GM18858 (cell line): ENCODE data around the gene ZNF334.

ENCODE experiments used
- ATAC-seq: cut with Tn5 transposase; IDR thresholded peaks from one replicate; pipeline ENCODE4 v1.9.1; 2021; ENCODE audit not compliant: unreplicated experiment

The ZNF334 gene

DNA sequence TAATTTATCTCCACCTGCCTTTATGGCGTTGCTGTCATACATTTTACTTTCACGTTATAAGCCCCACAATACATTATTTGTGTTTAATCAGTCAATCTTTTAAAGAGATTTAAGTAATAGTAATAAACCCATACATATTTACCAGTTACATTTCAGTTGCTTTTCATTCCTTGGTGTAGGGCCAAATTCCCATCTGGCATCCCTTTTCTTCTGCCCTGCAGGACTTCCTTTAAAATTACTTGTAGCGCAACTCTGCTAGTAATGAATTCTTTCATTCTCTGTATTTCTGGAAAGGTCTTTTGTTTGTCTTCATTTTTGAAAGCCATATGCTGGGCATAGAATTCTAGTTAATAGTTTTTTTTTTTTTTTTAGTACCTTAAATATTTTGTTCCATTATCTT, 24.9 kb downstream of the ZNF334 start:
- no peak for ATAC-seq

DNA sequence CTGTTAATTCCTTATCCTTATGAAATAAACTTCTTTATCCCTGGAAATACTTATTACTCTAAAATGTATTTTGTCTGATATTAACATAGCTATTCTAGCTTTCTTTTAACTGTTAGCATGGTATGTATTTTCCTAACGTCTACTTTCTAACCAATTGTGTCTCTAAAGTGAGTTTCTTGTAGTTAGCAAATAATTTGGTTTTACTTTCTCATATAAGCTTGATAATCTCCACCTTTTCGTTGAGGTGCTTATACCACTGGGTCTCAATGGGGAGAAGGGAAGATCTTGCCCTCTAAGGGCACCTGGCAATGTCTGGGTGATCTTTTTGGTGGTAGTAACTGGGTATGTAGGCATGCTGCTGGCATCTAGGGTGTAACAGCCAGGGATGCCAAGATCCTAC, 25.7 kb downstream of the ZNF334 start:
- ATAC-seq: no peak

DNA sequence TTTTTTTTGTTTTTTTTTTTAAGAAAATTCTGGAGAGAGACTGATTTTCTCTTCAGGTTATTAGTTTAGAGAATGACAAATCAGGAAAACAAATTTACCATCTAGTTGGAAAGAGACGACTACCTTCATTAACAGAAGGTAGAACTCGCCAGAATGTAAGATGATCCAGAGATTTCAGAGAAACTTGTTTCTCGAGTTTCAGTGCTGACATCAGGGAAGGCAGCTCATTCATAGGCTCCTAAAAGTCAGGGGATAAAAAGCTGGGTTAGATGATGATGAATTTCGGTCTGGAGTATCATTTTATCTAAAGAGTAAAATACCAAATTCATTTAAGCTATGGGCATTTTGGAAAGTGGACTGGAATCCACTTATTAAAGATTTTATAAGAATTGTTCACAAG, 27.9 kb downstream of the ZNF334 start:
- no peak for ATAC-seq

DNA sequence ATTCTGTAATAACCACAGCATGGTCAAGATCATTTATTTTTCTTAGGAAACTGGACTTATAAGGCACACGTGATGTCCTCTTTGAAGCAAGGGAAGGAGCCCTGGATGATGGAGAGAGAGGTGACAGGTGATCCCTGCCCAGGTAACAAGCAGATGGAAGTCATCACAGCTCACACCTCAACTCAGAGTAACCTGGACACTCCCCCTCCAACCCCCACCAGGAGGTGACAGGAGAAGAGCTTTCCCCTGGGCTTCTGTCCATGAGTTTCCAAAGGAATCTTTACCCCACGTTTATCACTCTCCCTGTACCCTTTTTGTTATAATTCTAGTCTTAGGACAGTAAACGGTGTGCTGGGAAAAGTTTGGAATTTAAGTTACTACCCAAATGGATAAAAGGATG, 28.4 kb downstream of the ZNF334 start:
- ATAC-seq: no peak

DNA sequence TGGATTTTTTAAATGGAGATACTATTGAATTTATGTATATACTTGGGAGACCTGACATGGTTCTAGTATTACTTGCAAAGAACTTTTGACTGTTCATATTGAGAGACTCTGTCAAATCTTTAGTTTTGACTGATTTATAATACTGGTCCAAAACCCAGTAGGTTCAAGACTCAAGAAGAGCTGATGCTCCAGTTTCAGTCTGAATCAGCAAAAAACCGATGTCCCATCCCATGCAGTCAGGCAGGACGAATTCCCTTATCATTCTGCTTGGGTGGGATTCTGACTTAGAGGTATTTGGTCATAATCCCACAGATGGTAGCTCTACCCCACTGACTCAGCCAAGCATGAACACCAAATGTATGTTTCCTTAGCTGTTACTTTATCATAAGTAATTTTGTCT, 29.5 kb downstream of the ZNF334 start:
- ATAC-seq: no peak

DNA sequence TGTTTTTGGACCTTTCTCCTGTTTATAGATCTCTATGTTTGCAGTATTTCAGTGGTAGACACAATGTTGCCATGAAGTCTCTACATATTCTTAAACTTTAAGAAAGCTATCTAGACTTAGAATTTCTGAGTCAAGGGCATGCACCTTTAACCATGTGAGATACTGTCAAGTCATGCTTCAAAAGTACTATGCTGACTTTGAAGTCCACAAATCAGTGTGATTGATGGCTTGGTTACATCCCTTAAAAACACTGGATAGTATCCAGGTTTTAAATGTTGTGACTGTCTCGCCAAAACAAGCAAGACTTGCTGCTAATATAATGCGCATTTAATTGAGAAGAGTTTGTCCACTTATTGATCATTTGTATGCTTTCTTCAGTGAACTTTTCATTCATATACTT, 30.5 kb downstream of the ZNF334 start:
- no peak for ATAC-seq

DNA sequence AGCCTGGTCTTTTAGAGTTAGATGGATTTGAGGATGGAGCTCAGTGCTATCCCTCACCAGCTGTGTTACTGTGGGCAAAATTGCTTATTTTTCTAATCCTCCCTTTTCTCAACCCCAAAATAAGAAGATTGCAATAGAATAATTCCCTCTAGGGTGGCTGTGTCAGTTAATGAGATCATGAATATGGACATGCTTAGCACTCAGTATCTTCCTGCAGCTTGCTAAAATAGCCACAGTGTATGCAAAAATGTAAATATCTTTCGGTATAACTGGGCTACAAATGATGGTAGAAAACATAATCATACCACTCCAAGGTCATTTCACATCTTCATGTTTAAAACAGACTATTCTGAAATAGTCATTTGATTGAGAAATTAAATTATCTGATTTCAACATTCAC, 35.7 kb downstream of the ZNF334 start:
- no peak for ATAC-seq

DNA sequence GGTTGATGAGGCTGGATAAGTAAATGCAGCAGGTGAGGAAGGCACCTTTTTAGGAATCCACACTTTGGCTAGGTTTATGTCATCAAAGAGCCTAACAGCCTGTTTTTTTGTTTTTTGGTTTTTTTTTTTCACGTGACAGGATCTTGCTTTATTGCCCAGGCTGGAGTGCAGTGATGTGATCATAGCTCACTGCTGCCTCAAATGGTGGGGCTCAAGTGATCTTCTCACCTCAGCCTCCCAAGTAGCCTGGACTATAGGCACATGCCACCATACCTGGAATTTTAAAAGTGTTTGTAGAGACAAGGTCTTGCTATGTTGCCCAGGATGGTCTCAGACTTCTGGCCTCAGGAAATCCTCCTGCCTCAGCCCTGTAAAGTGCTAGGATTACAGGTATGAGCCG, 36.1 kb downstream of the ZNF334 start:
- ATAC-seq: no peak

DNA sequence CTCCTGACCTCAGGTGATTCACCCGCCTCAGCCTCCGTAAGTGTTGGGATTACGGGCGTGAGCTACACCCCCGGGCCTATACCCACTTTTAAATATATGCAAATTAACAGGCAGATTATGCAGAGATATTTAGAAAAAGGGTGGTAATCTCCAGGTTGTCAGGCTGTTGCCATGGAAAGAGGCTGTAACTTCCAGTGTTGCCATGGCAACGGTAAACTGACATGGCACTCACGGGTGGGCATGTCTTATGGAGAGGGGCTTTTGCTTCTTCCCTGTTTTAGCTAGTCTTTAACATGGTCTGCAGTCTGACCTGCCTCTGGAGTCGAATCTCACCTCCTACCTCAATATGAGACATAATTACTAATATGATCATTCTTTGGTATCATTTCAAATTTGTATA, 44.9 kb downstream of the ZNF334 start:
- ATAC-seq: no peak

DNA sequence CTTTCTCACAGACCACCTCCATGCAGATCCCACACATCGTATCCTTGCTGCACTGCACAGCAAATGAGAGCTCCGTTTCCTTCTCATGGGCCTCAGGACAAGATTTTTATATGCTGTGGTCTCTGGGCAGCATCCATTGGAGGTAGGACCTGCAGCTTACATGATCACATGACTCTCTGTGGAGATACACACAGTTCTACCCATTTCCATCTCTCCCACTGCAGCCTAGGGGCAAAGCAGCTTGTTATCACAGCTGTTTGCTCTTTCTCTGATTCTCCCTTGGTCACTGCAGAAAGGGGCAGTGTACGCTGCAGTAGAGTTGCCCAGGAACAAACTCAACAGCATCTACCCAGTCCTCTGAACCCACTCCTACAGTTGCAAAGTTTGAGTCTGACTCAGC, 48.9 kb downstream of the ZNF334 start:
- ATAC-seq: no peak

DNA sequence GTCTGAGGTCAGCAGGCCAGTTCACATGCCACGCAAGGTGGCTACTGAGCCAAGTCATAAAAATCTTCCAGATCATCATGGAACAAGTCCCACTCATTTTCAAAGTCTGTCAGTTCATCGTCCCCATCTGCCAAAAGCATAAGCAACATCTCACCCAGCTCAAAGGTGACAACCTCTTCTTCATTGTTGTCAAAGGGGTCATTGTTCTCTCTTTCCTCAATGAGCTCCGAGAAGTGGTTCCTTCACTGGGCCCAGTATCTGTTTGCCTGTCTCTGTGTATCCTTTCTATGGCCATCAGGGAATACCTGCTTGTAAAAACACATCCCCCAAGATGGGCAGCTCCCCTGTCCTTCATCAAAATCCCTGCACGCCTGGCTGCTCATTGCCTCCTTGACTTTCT, 49.5 kb downstream of the ZNF334 start:
- ATAC-seq: no peak

DNA sequence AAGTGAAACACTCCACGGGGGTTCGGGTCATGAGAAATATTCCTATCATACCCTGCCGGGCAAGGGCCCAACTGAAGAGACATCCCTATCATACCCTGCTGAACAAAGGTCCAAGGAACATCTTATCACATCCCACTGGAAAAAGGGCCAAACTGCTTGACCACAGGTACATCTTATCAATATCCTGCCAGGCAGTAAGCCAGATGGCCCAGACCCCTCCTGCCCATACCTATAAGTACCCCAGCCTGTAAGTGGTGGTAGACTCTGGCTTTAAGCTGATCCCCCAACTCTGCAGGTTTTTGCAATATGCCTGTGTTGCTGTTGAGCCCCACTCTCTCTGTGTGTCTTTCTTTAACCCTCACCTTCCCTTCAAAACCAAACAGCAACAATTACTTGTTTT, 51.6 kb downstream of the ZNF334 start:
- ATAC-seq: no peak

DNA sequence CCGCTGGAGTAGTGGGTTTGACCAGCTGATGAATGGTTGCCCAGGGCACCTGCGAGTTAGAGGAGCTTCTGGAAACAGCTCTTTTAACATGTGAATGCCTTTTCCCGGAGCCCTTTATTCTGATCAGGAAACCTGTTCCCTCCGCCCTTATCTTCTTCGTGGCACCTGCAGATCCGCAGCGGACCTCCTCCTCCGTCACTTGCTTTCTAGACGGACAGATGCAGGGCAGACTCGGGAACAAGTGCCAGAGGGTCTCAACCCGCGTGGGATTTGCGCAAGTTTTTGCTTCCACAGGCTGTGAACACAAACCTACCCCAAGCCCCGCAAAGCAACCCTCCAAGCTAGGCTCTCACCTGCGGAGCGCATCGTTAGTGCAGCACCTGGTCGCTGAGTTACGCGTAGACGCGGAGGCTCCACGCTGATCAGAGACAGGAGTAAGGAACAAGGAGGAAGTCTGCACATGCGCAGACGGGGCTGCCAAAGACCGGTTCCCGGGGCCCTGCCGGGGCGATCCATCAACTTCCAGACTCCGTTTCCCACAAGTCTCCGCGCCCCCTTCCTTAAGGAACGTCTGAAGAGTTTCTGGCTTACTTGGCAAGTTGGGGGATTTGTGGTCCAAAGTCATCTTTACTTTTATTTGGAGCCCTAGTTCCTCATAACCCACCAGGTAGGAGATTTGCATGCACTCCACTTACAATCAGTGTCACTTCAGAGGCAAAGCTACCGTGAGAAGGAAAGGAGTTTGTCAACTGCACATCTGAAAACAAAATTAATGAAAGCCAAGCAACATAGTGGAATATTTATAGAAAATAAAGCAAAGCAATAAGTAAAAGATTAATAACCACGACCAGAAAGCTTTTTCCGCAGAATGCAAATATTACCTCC, 54.3 kb downstream of the ZNF334 start:
- ATAC-seq: no peak

DNA sequence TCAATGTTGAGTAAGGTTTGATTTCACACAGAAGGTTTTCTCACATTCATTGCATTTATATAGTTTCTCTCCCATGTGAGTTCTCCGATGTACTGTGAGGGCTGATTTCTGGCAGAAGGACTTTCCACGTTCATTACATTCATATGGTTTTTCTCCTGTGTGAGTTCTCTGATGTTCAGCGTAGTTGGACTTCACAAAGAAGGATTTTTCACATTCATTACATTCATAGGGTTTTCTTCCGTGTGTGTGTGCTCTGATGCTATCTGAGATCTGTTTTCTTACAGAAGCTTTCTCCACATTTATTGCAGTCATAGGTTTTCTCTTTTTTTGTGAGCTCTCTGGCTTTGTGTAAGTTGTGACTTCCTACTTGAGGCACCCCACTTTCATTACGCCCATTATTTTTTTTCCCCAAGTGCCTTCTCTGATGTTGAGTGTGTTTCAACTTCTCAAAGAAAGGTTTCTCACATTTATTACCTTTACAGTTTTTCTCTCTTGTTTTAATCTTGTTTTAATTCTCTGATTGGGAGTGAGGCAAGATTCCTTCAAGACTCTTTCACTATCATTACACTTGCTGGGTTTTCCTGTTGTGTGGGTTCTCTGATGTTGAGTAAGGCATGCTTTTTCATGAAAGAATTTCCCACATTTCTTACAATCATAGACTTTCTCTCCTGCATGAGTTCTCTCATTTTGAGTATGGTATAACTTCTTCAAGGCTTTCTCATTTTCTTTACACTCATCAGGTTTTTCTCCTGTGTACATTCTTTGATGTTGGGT, 56.9 kb downstream of the ZNF334 start:
- no peak for ATAC-seq

DNA sequence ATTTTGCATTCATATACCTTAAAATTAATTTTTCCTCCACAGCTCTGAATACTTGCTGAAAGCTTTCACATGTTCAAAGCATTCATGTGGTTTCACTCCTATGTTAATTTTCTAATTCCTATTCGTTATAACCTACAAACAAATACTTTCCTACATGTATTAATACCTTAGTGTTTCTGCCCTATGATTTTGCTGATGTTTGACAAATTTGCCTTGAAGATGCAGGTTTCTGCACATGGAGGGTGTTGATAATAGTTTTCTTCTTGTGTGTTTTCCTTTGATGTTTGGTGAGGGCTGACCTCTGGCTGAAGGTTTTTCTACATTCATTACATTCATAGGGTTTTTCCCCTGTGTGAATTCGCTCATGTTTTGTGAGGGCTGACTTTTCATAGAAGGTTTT, 57.6 kb downstream of the ZNF334 start:
- ATAC-seq: no peak
